Right atrium auricular region (tissue), 2 donors: ENCODE data around the gene RPS27. TPM values are rescaled to one million over a fixed set of nuclear protein-coding genes. Genes with fewer than 3 reads are reported as not detected.
A peak's percentile ranks its signal among the peaks of the same experiment; 100 is the strongest.

ENCODE experiments used
- DNase-seq: peaks from one replicate; pipeline ENCODE4 v3.0.0-alpha.2; 2019; ENCODE audit warnings: low spot score
- H3K27ac ChIP-seq, 2 donors: fragments of 200-600 bp; sonication (generic); 1 replicate in 1 of 2; 2 replicates in 1 of 2; pipeline ENCODE4 v1.5.1; 2016 to 2019
- H3K27me3 ChIP-seq, 2 donors: fragments of 200-600 bp; sonication (generic); one replicate each; pipeline versions ENCODE4 v1.5.1 to v1.6.0; 2017 to 2019
- H3K36me3 ChIP-seq: fragments of 200-600 bp; sonication (generic); one replicate; pipeline ENCODE4 v1.5.1; 2016
- H3K4me1 ChIP-seq, 2 donors: fragments of 200-600 bp; sonication (generic); one replicate each; pipeline versions ENCODE4 v1.5.1 to v1.6.0; 2017 to 2019
- H3K4me3 ChIP-seq, 2 donors: fragments of 200-600 bp; sonication (generic); 1 replicate in 1 of 2; 2 replicates in 1 of 2; pipeline ENCODE4 v1.5.1; 2017 to 2019; ENCODE audit warnings: mild to moderate bottlenecking in 1 of 2, moderate library complexity in 1 of 2
- H3K9me3 ChIP-seq, 2 donors: fragments of 200-600 bp; sonication (generic); one replicate each; pipeline ENCODE4 v1.5.1; 2019
- total RNA-seq, 2 donors: library from RNA; depleted of rRNA; stranded (reverse); fragments of >200 nt; gene quantifications; one replicate each; pipeline ENCODE4 v1.1.0, GENCODE V29; 2016
- TF ChIP-seq, protein P1 (sequence below), 2 donors: fragments of 200-600 bp; sonication (generic); IDR thresholded peaks; one replicate each; pipeline ENCODE4 v1.5.1; 2019; ENCODE audit warnings: antibody characterized with exemption in 2 of 2

The RPS27 gene
- 1,000 to 10,000 TPM in 1 of 2 donors, 100 to 1,000 TPM in 1; 709 to 1,582 TPM for total RNA-seq

DNA sequence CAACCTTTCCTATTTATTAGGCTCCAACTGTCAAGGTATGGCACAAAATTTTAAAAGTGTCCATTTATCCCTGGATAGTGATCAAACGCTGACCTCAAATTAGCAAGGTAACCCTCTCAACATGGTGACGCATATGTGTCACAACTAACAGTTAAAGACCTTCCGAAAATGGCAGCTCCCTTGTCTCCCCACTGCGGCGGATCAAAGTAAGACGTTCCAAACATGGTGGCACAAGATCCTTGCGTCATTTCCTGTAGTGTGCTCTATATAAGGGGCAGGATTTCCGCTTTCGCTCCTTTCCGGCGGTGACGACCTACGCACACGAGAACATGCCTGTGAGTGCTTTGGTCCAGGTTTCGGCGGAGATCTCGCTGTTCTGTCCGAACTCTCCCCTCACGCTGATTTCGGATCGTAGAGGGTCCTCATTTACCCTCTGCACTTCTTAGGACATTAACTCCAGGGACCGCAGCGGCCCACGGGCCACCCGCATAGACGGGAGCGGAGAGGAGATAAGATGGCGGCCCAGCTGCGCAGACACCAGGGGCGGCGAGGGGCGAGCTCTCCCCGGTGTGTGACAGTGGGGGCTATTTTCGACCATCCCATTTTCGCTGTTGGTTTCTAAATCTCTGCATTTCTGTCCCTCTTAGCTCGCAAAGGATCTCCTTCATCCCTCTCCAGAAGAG, at the start of gene RPS27:
Gene RPS27, plus strand, starts transcription at position 295 of the 683 bp plus-strand sequence. Its CDS starts 35 bp downstream, at position 330.
- Histone ChIP-seq H3K27me3 (no peaks in the 10 kb centered on the region), H3K4me3 (peak within 1 kb of the TSS; percentile 83 to 86), H3K9me3 (no peaks in the 10 kb centered on the region), H3K36me3 (peaks cover 44% of the 10 kb centered on the region), H3K27ac (peak within 1 kb of the TSS; percentile 91 to 97), H3K4me1 (peaks cover 0 to 39% of the 10 kb centered on the region in 2 donors)
- peak; percentile 96 for DNase-seq
- TF ChIP-seq, protein P1, sequence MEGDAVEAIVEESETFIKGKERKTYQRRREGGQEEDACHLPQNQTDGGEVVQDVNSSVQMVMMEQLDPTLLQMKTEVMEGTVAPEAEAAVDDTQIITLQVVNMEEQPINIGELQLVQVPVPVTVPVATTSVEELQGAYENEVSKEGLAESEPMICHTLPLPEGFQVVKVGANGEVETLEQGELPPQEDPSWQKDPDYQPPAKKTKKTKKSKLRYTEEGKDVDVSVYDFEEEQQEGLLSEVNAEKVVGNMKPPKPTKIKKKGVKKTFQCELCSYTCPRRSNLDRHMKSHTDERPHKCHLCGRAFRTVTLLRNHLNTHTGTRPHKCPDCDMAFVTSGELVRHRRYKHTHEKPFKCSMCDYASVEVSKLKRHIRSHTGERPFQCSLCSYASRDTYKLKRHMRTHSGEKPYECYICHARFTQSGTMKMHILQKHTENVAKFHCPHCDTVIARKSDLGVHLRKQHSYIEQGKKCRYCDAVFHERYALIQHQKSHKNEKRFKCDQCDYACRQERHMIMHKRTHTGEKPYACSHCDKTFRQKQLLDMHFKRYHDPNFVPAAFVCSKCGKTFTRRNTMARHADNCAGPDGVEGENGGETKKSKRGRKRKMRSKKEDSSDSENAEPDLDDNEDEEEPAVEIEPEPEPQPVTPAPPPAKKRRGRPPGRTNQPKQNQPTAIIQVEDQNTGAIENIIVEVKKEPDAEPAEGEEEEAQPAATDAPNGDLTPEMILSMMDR (IDR thresholded peaks at IDR 0.05) = no peak

DNA sequence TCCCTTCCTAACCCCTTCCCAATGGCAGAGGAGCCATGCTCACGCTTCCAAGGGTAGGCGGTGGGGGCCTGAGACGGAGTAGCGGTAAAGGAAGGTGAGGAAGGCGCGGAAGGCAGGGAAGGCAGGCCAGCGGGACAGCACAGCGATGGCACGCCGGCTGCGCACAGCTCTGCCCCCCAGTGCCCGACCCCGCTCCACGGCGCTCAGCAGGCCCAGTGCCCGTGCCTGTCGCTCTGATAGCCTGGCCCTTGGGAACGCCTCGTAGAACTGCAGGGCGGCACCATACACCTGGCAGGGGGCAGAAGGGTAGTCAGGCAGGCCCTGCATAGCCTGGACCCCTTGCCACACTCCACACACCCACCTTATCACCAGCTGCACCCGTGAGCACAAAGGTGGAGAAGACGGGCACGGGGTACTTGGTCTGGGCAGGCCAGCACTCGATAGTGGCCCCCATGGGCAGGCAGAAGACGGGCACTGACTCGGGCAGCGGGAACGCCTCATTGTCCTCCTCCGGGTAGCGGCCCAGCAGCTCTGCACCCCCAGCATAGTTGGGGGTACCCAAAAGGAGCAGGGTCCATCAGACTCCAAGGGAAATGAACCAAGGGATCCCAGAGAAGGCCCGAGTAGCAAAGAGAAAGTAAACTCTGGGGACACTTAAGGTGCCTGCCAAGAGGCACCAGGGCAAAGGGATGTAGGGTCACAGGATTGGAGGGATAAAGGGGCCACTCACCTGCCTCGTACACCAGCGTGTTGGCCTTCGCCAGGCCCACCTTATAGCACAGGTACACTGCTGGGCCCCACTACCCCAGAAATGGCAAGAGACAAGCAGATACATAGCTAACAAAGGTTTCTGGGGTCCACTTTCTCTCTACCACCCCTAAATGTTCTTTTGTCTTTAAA, 48.5 kb upstream of the RPS27 start:
- TF ChIP-seq, protein P1 (IDR thresholded peaks at IDR 0.05) = no peak
- H3K27me3 ChIP-seq = no peaks in the 10 kb centered on the region
- H3K4me1 ChIP-seq = peaks cover 0 to 32% of the 10 kb centered on the region in 2 donors
- DNase-seq = no peak
- H3K36me3 ChIP-seq = peaks cover 45% of the 10 kb centered on the region
- H3K27ac ChIP-seq = no peak overlapping the region
- no peak overlapping the region for H3K4me3 ChIP-seq
- no peaks in the 10 kb centered on the region for H3K9me3 ChIP-seq

DNA sequence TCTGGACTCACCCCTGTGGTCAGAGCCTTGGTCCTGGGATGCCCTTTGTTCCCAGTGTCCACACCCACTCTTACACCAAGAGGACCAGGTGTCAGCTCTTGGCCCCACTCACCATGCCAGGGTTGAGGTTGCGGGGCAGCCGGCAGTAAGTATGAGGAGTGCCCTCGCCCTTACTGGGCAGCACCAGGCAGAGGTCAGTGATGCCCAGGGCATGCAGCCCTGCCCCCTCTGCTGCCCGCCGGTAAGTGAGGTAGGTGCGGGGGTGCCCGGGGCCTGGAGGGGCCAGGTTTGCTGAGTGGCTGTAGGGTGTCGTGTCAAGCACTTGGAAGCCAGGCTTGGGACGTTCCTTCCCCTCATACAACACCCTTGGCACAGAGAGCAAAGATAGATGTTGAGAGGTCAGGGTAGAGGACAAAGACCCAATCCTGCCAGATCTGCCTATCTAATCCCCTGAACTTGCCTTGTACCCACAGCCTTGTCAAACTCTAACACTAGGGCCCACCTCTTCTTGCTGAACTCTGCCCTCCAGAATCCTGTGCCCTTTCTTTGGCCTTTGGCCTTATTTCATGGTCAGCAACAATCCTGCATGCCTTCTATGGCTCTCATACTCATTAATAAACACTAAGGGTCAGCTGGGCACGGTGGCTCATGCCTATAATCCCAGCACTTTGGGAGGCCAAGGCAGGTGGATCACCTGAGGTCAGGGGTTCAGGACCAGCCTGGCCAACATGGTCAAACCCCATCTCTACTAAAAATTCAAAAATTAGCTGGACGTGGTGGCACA, 47.6 kb upstream of the RPS27 start:
- DNase-seq = no peak
- H3K27ac ChIP-seq = no peak overlapping the region

DNA sequence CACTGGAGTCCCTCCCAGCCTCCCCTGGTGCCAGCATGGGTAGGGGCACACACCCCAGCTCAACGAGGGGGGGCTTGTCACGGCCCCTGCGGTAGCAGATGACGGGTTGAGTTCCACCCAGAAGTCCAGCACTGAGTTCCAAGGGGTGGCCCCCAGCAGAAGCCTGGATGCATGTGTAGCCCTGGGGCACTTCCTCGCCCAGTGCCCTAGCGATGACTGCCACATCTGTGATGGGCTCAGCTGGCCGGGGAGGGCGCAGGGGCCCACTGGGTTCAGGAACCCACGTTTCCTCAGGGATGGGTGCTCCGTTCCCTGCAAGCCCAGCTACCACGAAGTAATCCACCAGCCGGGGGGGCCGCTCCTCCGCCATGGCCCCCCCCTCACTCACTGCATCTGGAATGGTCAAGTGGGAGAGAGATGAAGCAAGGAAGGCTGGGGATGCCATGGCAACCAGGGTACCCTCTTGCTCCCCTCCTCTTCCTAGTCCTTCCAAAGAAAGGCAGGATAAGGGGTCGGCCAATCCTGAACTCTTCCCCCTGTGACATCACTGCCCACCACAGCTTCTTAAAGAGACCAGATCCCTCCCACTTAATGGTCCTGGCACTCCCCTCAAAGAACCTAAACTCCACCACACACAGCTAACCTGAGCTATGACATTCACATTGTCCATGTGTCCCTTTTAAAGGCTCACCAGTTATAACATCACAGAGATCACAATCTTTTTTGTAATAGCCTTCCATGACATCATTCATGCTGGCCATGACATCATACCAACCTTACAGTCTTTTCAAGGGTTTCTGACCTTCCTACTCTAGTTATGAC, 46.3 kb upstream of the RPS27 start:
- H3K27ac ChIP-seq = peak overlapping the region; percentile 98
- TF ChIP-seq, protein P1 (IDR thresholded peaks at IDR 0.05) = no peak
- H3K4me3 ChIP-seq = peak overlapping the region in 1 of 2 donors; percentile 90
- no peaks in the 10 kb centered on the region for H3K9me3 ChIP-seq
- H3K27me3 ChIP-seq = no peaks in the 10 kb centered on the region
- no peak for DNase-seq
- peaks cover 47% of the 10 kb centered on the region for H3K36me3 ChIP-seq
- peaks cover 0 to 35% of the 10 kb centered on the region in 2 donors for H3K4me1 ChIP-seq

More for the DNA sequence above, 47.6 kb upstream of the RPS27 start:
- Histone ChIP-seq H3K36me3 (peaks cover 44% of the 10 kb centered on the region), H3K4me1 (peaks cover 0 to 35% of the 10 kb centered on the region in 2 donors), H3K27me3 (no peaks in the 10 kb centered on the region), H3K9me3 (no peaks in the 10 kb centered on the region), H3K4me3 (no peak overlapping the region)
- TF ChIP-seq, protein P1 (IDR thresholded peaks at IDR 0.05) = no peak

DNA sequence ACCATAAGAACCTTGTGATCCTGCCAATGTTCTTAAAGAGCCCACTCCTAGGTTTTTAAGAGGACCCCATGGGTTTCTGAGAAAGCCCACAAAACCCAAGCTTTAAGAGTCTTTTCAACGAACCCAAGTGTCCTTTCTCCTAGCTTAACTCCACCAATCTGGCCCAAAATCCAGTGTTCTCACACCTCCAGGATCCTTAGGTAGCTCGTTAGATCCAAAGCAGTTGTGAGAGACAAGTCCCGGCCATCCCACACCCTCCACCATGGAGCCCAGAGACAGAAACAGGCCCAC, 45.8 kb upstream of the RPS27 start:
- peaks cover 52% of the 10 kb centered on the region for H3K36me3 ChIP-seq
- H3K27ac ChIP-seq = peak overlapping the region; percentile 98
- no peak for DNase-seq
- no peaks in the 10 kb centered on the region for H3K9me3 ChIP-seq
- no peaks in the 10 kb centered on the region for H3K27me3 ChIP-seq
- peaks cover 0 to 35% of the 10 kb centered on the region in 2 donors for H3K4me1 ChIP-seq
- TF ChIP-seq, protein P1 (IDR thresholded peaks at IDR 0.05) = no peak
- peak overlapping the region; percentile 79 to 90 for H3K4me3 ChIP-seq
